ENCODE measurements around the gene AIFM3. TPM values are rescaled to one million over a fixed set of nuclear protein-coding genes. Genes with fewer than 3 reads are reported as not detected.

The AIFM3 gene
- total RNA-seq, 1 donor from 2014 or later, result 12.3 TPM

DNA sequence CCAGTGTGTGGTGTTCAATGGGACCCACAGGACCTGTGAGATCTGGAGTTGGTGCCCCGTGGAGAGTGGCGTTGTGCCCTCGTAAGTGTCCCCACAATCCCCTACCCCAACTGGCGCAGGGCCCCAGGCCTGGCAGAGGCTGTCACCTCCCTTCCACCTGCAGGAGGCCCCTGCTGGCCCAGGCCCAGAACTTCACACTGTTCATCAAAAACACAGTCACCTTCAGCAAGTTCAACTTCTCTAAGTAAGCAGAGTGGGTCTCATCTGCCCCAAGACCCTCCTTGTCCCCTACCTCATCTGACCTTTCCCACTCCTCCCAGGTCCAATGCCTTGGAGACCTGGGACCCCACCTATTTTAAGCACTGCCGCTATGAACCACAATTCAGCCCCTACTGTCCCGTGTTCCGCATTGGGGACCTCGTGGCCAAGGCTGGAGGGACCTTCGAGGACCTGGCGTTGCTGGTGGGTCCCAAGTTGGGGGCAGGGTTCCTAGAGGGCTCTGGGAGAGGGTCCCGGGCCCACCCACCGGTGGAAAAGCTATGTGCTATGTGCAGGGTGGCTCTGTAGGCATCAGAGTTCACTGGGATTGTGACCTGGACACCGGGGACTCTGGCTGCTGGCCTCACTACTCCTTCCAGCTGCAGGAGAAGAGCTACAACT is 56.0 kb downstream of the AIFM3 start:
- intact Hi-C loops (cut with DNase I), result no loop called here
- Histone ChIP-seq H3K4me3 (no peak overlapping the region), H3K36me3 (no peaks in the 10 kb centered on the region), H3K9me3 (no peaks in the 10 kb centered on the region), H3K27ac (no peak overlapping the region), H3K4me1 (no peaks in the 10 kb centered on the region), H3K27me3 (ENCODE audit: low read depth) (no peaks in the 10 kb centered on the region)
- ATAC-seq (no peak), DNase-seq (no peak)
- TF ChIP-seq, protein P1, sequence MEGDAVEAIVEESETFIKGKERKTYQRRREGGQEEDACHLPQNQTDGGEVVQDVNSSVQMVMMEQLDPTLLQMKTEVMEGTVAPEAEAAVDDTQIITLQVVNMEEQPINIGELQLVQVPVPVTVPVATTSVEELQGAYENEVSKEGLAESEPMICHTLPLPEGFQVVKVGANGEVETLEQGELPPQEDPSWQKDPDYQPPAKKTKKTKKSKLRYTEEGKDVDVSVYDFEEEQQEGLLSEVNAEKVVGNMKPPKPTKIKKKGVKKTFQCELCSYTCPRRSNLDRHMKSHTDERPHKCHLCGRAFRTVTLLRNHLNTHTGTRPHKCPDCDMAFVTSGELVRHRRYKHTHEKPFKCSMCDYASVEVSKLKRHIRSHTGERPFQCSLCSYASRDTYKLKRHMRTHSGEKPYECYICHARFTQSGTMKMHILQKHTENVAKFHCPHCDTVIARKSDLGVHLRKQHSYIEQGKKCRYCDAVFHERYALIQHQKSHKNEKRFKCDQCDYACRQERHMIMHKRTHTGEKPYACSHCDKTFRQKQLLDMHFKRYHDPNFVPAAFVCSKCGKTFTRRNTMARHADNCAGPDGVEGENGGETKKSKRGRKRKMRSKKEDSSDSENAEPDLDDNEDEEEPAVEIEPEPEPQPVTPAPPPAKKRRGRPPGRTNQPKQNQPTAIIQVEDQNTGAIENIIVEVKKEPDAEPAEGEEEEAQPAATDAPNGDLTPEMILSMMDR (IDR thresholded peaks at IDR 0.05), result no peak

DNA sequence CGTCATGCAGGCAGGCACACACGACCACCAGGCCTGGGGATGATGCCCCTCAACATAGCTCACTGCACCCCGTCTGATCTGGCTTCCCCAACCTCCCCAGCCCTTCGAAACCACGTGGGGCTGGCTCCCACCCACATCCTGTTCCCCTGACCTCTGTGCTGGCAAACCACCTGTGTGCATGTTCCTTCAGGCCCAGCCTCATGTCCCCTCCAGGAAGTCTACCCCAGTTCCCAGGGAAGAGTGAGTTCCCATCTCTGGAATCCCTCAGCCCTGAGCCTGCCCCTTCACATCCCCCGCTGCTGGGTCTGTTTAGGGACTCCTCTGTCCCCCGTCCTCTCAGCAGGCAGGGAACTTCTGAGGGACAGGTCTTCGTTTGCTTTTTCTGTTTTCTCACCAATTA is 58.2 kb downstream of the AIFM3 start:
- TF ChIP-seq, protein P1 (IDR thresholded peaks at IDR 0.05), result no peak
- intact Hi-C loops (cut with DNase I), result no loop called here
- no peaks in the 10 kb centered on the region for H3K36me3 ChIP-seq
- peaks cover 9% of the 10 kb centered on the region for H3K27me3 ChIP-seq (ENCODE audit: low read depth)
- H3K4me1 ChIP-seq, result no peaks in the 10 kb centered on the region
- no peak for DNase-seq
- no peak for ATAC-seq
- H3K4me3 ChIP-seq, result no peak overlapping the region
- no peaks in the 10 kb centered on the region for H3K9me3 ChIP-seq
- no peak overlapping the region for H3K27ac ChIP-seq

DNA sequence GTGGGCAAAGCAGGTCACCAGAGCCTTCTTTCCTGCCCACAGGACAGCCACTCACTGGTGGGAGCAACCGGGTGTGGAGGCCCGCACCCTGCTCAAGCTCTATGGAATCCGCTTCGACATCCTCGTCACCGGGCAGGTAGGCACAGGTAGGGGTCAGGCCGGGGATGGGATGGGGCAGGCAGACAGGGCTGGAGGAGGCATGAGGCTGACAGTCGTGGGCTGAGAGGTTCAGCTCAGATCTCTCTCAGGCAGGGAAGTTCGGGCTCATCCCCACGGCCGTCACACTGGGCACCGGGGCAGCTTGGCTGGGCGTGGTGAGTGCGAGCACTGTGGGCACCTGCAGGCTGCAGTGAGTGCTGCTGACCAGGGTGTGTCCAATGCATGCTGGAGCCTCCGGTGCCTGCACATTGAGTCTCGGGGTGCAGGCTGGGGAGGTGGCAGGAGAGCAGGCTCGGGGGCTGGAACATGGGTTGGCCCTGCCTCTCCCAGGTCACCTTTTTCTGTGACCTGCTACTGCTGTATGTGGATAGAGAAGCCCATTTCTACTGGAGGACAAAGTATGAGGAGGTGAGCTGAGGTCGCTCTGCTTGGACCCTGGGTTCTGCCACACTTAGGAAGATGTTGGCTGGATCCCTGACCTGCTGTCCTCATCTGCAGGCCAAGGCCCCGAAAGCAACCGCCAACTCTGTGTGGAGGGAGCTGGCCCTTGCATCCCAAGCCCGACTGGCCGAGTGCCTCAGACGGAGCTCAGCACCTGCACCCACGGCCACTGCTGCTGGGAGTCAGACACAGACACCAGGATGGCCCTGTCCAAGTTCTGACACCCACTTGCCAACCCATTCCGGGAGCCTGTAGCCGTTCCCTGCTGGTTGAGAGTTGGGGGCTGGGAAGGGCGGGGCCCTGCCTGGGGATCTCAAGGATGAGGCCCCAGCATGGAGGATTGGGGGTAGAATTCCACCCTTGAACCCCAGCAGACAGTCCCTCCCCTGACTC is 59.0 kb downstream of the AIFM3 start:
- ATAC-seq (no peak), DNase-seq (no peak)
- no peak overlapping the region for H3K27ac ChIP-seq
- peaks cover 14% of the 10 kb centered on the region for H3K27me3 ChIP-seq (ENCODE audit: low read depth)
- H3K4me1 ChIP-seq, result no peaks in the 10 kb centered on the region
- TF ChIP-seq, protein P1 (IDR thresholded peaks at IDR 0.05), result no peak
- H3K36me3 ChIP-seq, result no peaks in the 10 kb centered on the region
- H3K4me3 ChIP-seq, result no peak overlapping the region
- intact Hi-C loops (cut with DNase I), result no loop called here
- H3K9me3 ChIP-seq, result no peaks in the 10 kb centered on the region

DNA sequence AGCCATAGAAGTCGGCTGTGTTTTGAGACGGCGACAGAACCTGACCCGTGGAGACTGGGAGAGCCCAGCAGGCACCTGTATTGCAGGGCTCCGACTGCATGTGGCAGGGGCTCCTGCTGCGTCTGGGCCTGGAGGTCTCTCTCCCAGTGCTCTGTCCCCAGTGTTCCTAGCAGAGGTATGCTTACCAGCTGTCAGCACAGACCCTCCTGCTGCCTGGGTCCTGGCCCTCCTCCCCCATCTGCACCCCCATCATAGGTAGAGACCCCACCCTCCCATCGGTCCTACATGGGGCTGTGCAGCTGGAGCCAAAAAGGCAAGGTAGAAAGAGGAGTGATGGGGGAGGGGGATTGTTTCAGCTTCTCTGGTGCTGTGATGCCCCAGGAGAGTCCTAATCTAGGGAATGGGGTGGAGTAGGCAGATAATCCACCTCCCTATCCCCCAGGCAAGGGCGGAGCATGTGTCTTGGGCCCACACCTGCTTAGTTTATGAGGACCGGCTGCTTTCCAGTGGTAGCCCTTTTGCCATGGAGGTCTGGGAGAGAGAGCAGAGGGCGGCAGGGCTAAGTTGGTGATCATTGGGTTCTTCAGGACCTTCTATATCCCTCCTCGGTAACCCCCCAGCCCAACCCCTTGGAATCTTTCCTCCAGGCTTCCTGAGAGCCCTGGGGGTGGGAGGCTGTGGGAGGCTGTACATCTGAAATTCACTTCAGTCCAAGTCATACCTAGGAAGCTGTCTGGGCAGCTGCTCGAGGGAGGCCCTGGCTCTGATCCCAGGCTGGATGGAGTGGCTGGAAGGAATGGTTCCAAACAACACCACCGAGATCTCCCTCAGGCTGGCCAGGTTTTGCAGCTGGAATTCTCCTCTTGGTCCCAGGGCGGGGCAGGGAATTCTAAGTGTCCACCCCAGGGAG is 60.0 kb downstream of the AIFM3 start:
- Histone ChIP-seq H3K27ac (no peak overlapping the region), H3K36me3 (no peaks in the 10 kb centered on the region), H3K27me3 (ENCODE audit: low read depth) (peaks cover 24% of the 10 kb centered on the region), H3K4me3 (no peak overlapping the region), H3K4me1 (peaks cover 3% of the 10 kb centered on the region), H3K9me3 (no peaks in the 10 kb centered on the region)
- intact Hi-C loops (cut with DNase I), result no loop called here
- ATAC-seq (peak; percentile 34 to 69), DNase-seq (no peak)
- TF ChIP-seq, protein P1 (IDR thresholded peaks at IDR 0.05), result no peak

All from lower lobe of right lung (tissue), 2 donors.